Cardiac fibroblast (primary cell): ENCODE measurements around the gene MARK2.

Experiments used
- DNase-seq, 2 donors: peaks; one replicate each; pipeline versions ENCODE4 v3.0.0 to v3.0.0-alpha.2; 2010; ENCODE audit warnings: low read depth in 2 of 2
- H3K4me3 ChIP-seq, 2 donors: replicated peaks in 1 of 2; 1 replicate in 1 of 2; 2 replicates in 1 of 2; pipeline ENCODE4 v1.5.1; 2011; ENCODE audit warnings: low read depth in 2 of 2, low read length in 2 of 2, mild to moderate bottlenecking in 2 of 2, moderate library complexity in 1 of 2
- TF ChIP-seq, protein P1 (sequence below): IDR thresholded peaks from one replicate; pipeline ENCODE4 v1.5.1; 2011; ENCODE audit warnings: low read depth, mild to moderate bottlenecking, low read length, inconsistent platforms

The MARK2 gene

DNA sequence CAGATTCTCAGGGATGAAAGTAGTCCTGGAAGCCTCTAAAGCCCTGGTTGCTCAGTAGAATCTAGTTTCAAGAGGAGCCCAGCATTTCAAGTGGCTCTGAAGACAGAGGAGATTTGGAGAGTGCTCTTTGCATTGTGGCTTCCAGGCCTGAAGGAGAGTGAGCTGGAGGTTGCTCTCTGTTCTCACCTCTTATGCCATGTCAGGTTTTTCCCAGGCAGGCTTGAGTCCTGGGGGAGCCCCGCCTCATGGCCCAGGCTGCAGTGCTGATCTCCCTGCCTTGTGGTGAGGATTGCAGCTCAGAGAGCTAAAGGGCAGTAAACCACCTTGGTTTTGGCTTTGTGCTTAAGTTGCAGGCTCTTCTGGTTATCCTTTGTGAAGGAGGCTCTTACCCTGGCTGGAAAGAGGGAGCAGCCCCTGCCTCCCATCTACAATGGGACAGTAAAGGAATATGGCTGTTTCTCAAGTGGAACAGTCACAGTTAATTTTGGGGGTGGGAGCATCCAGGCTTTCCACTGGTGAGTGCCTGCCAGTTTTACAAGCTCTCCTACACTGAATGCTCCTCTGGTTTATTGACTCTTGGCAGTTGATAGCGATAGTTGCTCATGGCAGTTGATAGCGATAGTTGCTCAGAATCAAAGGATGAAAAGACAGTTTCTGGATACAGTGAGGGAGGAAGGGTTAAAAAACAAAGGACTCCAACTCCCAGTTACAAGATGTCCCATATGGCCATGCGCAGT is 45.5 kb downstream of the MARK2 start:
- no peak overlapping the region for H3K4me3 ChIP-seq
- TF ChIP-seq, protein P1, sequence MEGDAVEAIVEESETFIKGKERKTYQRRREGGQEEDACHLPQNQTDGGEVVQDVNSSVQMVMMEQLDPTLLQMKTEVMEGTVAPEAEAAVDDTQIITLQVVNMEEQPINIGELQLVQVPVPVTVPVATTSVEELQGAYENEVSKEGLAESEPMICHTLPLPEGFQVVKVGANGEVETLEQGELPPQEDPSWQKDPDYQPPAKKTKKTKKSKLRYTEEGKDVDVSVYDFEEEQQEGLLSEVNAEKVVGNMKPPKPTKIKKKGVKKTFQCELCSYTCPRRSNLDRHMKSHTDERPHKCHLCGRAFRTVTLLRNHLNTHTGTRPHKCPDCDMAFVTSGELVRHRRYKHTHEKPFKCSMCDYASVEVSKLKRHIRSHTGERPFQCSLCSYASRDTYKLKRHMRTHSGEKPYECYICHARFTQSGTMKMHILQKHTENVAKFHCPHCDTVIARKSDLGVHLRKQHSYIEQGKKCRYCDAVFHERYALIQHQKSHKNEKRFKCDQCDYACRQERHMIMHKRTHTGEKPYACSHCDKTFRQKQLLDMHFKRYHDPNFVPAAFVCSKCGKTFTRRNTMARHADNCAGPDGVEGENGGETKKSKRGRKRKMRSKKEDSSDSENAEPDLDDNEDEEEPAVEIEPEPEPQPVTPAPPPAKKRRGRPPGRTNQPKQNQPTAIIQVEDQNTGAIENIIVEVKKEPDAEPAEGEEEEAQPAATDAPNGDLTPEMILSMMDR, result no peak
- no peak for DNase-seq

DNA sequence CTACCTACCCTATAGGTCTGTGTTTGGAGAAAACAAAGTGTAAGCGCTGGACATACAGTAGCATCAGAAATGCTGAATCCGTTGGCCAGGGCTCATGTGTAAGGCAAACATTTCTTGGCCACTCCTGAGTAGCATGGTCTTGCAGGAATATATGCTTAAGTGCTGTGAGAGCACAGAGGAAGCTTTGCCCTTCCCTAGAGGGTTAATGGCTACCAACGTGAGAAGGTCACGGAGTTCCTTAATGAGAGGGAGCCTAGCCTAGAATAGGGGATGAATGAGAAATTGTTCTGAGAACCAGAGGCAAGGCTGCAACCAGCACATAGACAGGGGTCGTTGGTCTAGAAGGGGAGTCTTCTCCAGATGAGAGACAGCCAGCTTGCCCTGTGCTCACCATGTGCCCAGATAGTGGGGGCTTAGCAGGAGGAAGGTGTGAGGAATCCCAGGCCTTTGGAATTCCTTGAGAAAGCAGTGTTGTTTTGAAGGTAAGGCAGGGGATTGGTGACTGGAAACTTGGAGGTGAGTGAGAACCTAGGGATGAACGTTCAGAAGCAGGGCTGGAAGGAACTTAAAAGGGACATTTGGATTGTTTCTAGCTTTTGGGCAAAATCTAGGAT is 48.6 kb downstream of the MARK2 start:
- TF ChIP-seq, protein P1, result no peak
- no peak overlapping the region for H3K4me3 ChIP-seq
- DNase-seq, result no peak

DNA sequence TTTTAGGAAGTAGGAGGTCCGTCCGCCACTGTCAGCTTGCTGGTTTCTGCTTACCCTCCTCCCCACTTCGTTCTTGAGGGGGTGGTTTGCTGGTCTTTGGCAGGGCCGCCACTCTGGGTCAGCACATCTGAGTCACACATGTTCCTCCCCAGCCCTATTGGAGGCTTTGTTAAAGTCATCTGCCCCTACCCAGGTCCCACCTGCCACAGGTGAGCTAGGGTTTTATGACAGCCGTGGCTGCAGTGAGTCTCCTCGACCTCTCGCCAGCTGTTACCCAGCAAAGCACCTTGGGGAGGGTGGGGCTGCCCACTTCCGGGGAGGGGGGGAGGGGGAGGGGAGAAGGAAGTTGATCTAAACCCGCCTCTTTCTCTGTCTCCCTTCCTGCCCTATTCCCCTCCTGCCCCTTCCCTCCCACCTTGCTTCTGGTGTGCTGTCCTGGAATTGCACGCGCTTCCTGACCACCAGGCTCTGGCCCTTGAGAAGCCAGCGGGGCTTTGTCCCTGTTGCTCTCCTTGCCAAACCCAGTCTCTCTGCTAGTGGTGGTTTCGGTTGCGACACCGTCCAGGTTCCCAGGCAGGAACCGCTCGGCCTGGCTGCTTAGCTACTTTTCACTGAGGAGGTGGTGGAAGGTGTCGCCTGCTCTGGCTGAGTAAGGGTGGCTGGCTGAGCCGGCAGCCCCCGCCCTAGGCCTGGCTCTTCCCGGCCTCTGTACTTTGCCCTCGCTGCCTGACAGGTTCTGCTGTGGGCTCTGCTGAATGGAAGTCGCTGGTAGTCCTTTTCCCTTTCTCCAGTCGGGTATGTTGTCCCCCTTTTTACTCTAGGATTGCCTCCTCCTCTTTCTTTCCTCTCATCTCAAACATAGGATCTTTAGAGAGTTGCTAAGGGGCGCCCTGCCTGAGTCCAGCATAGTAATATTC is 49.5 kb downstream of the MARK2 start:
- DNase-seq, result peak; percentile 66 to 71
- H3K4me3 ChIP-seq, result peak overlapping the region; percentile 11 to 32
- TF ChIP-seq, protein P1, result no peak

- no peak for DNase-seq
- TF ChIP-seq, protein P1, result no peak
- H3K4me3 ChIP-seq, result no peak overlapping the region
These were observed 50.4 kb downstream of the MARK2 start for GRCh38 chr11:63889344-63889743.

DNA sequence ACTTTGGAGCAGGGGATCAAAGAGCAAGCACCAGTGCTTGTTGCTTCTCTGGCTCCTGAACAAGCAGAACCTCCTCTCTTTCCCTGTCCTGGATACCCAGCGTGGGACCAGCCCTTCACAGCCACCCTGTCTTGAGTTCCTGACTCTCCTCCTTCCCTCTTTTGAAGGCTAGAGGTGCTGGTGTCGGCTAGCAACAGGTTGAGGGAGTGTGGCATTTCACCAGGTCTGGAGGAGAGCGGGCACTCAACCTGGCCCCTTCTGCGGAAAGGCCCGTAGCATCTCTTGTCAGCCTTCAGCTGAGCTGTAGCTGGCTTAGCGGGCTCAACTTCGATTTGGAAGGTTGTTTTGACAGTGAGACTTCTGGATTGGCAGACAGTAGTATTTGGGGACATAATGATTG is 51.5 kb downstream of the MARK2 start:
- TF ChIP-seq, protein P1, result no peak
- no peak for DNase-seq
- no peak overlapping the region for H3K4me3 ChIP-seq

DNA sequence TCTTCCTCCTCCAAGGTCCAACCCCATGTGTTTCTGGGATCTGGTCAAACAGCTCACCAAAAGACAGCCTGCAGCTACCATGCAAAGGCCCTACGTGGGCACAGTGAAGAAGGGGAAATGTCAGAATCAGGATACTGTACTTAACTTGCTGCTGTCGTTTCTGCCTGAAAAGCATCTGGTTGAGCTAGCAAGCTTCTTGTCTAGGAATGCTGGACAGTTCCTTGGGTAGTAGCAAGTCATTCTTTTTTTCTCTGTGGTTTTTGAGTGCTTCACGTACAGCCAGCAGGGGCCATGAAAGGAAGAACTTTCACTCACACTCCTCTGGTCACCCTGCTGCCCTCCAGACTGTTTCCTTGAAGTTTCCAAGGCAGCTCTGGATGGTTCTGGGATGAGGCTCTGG is 53.3 kb downstream of the MARK2 start:
- H3K4me3 ChIP-seq, result no peak overlapping the region
- DNase-seq, result peak; percentile 31 to 58
- TF ChIP-seq, protein P1, result peak; percentile 3
